ENCODE measurements around the gene FUT9. TPM values are rescaled to one million over a fixed set of nuclear protein-coding genes. Genes with fewer than 3 reads are reported as not detected.
"Not testable (repeated sequence)": the region's sequence is repeated elsewhere in the genome, so short reads cannot be mapped to it uniquely, and the experiment has no call there.

FUT9 gene
- polyA plus RNA-seq, 3 donors: 4.6 to 7.5 (median 7.0) TPM

GRCh38 chr6:96236471-96236870, 220.7 kb downstream of the FUT9 start:
- DNase-seq (ENCODE audit: extremely low read depth in 1 of 11, low read depth in 9 of 11, low spot score in 4 of 11): no peak

- no peak for DNase-seq (ENCODE audit: extremely low read depth in 1 of 11, low read depth in 9 of 11, low spot score in 4 of 11)
Observed at GRCh38 chr6:96237638-96238347, 222.0 kb downstream of the FUT9 start.

GRCh38 chr6:96246563-96246962, 230.8 kb downstream of the FUT9 start:
- DNase-seq (ENCODE audit: extremely low read depth in 1 of 11, low read depth in 9 of 11, low spot score in 4 of 11): no peak

- no peak for DNase-seq (ENCODE audit: extremely low read depth in 1 of 11, low read depth in 9 of 11, low spot score in 4 of 11)
Observed at GRCh38 chr6:96249755-96250154, 234.0 kb downstream of the FUT9 start.

- DNase-seq (ENCODE audit: extremely low read depth in 1 of 11, low read depth in 9 of 11, low spot score in 4 of 11): no peak
Observed at GRCh38 chr6:96257751-96258150, 242.0 kb downstream of the FUT9 start.

GRCh38 chr6:96260787-96261430, 245.1 kb downstream of the FUT9 start:
- not testable (repeated sequence) for DNase-seq (ENCODE audit: extremely low read depth in 1 of 11, low read depth in 9 of 11, low spot score in 4 of 11)
